DND-41 (cell line): ENCODE data around the gene C1QTNF1.

Experiments used
- ATAC-seq: fragments of 200-7000 bp; cut with Tn5 transposase; 3 replicates; pipeline ENCODE4 v1.9.1; 2021; ENCODE audit warnings: low read depth; ENCODE audit not compliant: insufficient read depth
- DNase-seq: peaks from one replicate; pipeline ENCODE4 v3.0.0-alpha.2; 2020
- H2AFZ ChIP-seq: 2 replicates; pipeline ENCODE4 v1.6.0; 2012; ENCODE audit warnings: low read depth, low read length
- H3K27ac ChIP-seq: 2 replicates; pipeline ENCODE4 v1.5.1; 2012; ENCODE audit warnings: low read length, inconsistent platforms
- H3K27me3 ChIP-seq: fragments of 200-600 bp; sonication (generic); 2 replicates; pipeline ENCODE4 v1.6.0; 2012; ENCODE audit warnings: low read length, mild to moderate bottlenecking, inconsistent platforms; ENCODE audit not compliant: insufficient read depth, poor library complexity
- H3K36me3 ChIP-seq: 2 replicates; pipeline ENCODE4 v1.5.1; 2012; ENCODE audit warnings: low read length, inconsistent platforms; ENCODE audit not compliant: insufficient read depth
- H3K4me1 ChIP-seq: 2 replicates; pipeline ENCODE4 v1.5.1; 2012; ENCODE audit warnings: mild to moderate bottlenecking, low read length; ENCODE audit not compliant: insufficient read depth
- H3K4me2 ChIP-seq: 2 replicates; pipeline ENCODE4 v1.6.0; 2012; ENCODE audit warnings: mild to moderate bottlenecking, moderate library complexity, low read length, inconsistent platforms; ENCODE audit not compliant: insufficient read depth
- H3K4me3 ChIP-seq, 2 experiments: fragments of 200-600 bp in 1 of 2; shearing (Covaris generic) in 1 of 2; 2 replicates each; pipeline ENCODE4 v1.5.1; 2012 to 2016; ENCODE audit warnings: inconsistent platforms in 2 of 2, low read length in 2 of 2, mild to moderate bottlenecking in 2 of 2, low read depth in 1 of 2, moderate library complexity in 1 of 2
- H3K79me2 ChIP-seq: 2 replicates; pipeline ENCODE4 v1.6.0; 2012; ENCODE audit warnings: low read length, inconsistent platforms; ENCODE audit not compliant: insufficient read depth
- H3K9ac ChIP-seq: 2 replicates; pipeline ENCODE4 v1.6.0; 2012; ENCODE audit warnings: low read depth, mild to moderate bottlenecking, inconsistent platforms, low read length, moderate library complexity
- H3K9me3 ChIP-seq: 2 replicates; pipeline ENCODE4 v1.5.1; 2012; ENCODE audit warnings: low read length, moderate library complexity, mild to moderate bottlenecking, inconsistent platforms; ENCODE audit not compliant: insufficient read depth, severe bottlenecking
- H4K20me1 ChIP-seq: 2 replicates; pipeline ENCODE4 v1.6.0; 2012; ENCODE audit warnings: low read length; ENCODE audit not compliant: insufficient read depth
- CTCF ChIP-seq: IDR thresholded peaks from 2 replicates; pipeline ENCODE4 v1.5.1; 2012; ENCODE audit warnings: borderline replicate concordance, low read length, moderate library complexity, mild to moderate bottlenecking; ENCODE audit not compliant: poor library complexity, severe bottlenecking; ENCODE audit errors: extremely low read depth
- EZH2 ChIP-seq: IDR thresholded peaks from 3 replicates; pipeline ENCODE4 v1.6.1; 2012; ENCODE audit warnings: borderline replicate concordance, low read depth, mild to moderate bottlenecking, moderate library complexity, low read length, inconsistent platforms; ENCODE audit not compliant: severe bottlenecking

Gene C1QTNF1

GRCh38 chr17:78997231-78997741 lies 26.7 kb upstream of the C1QTNF1 start:
- ATAC-seq (no peak), DNase-seq (no peak)
- Histone ChIP-seq H3K36me3 (peaks cover 94% of the 10 kb centered on the region), H3K9me3 (no peaks in the 10 kb centered on the region), H3K9ac (no peak overlapping the region), H2AFZ (no peak overlapping the region), H3K27ac (no peak overlapping the region), H4K20me1 (peaks cover 80% of the 10 kb centered on the region), H3K27me3 (no peaks in the 10 kb centered on the region), H3K4me1 (no peaks in the 10 kb centered on the region), H3K79me2 (peaks cover 55% of the 10 kb centered on the region), H3K4me2 (no peak overlapping the region), H3K4me3 (no peak overlapping the region)
- TF ChIP-seq CTCF (no peak), EZH2 (no peak)

- Histone ChIP-seq H4K20me1 (peaks cover 80% of the 10 kb centered on the region), H3K36me3 (peaks cover 94% of the 10 kb centered on the region), H3K9ac (no peak overlapping the region), H3K27me3 (no peaks in the 10 kb centered on the region), H3K9me3 (no peaks in the 10 kb centered on the region), H2AFZ (no peak overlapping the region), H3K27ac (no peak overlapping the region), H3K4me1 (no peaks in the 10 kb centered on the region), H3K4me2 (no peak overlapping the region), H3K4me3 (no peak overlapping the region), H3K79me2 (peaks cover 58% of the 10 kb centered on the region)
- TF ChIP-seq EZH2 (no peak), CTCF (no peak)
- DNase-seq (no peak), ATAC-seq (no peak)
Observed at GRCh38 chr17:78997881-78998280, 26.1 kb upstream of the C1QTNF1 start.

DNA sequence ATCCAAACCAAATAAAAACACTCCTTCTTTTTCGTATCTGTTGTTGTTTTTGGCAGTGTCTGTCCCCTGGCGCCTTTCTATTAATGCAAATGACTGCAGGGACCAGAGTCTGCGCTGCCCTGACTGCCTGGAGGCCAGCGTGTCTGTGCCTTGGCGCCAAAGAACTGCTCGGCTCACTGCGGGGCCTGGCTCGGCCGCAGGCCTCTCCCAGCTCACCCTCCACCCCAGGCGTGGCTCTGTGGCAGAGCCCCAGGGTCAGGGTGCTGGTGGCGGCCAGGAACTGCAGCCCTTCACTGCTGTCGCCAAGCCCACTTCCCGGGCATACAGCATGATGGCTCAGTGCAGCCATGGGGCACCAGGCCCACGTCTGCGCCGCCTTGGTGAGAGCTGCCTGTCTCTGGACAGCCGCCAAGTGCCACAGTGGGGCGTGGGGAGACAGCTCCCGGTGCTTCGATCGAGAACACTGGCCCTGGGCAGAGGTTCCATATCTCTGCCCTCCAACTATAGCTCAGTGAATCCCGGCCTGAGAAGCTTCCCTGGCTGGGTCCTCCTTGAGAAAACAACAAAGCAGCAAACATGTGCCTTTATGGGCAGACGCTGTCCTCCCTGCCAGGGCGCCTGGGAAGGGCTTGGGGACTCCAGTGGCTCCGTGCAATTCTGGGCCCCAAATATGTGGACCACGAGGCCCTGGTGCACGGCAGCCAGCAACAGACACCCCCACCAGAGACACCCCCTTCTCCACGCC lies 25.5 kb upstream of the C1QTNF1 start:
- H3K27ac ChIP-seq = no peak overlapping the region
- H3K9ac ChIP-seq = no peak overlapping the region
- peaks cover 60% of the 10 kb centered on the region for H3K79me2 ChIP-seq
- ATAC-seq (no peak), DNase-seq (no peak)
- H3K36me3 ChIP-seq = peaks cover 94% of the 10 kb centered on the region
- H3K4me3 ChIP-seq = no peak overlapping the region
- H2AFZ ChIP-seq = no peak overlapping the region
- no peak overlapping the region for H3K4me2 ChIP-seq
- no peaks in the 10 kb centered on the region for H3K27me3 ChIP-seq
- no peaks in the 10 kb centered on the region for H3K4me1 ChIP-seq
- TF ChIP-seq CTCF = no peak
- no peak for TF ChIP-seq EZH2
- H4K20me1 ChIP-seq = peaks cover 80% of the 10 kb centered on the region
- no peaks in the 10 kb centered on the region for H3K9me3 ChIP-seq
